IPS-15b (cell line): Measurements from ENCODE around the gene DPP9.
"Not testable (repeated sequence)": the region's sequence is repeated elsewhere in the genome, so short reads cannot be mapped to it uniquely, and the experiment has no call there.

Experiments used
- H3K27me3 ChIP-seq: one replicate; pipeline ENCODE4 v1.6.1; 2013; ENCODE audit warnings: low read length; ENCODE audit not compliant: control insufficient read depth, insufficient read depth
- H3K36me3 ChIP-seq: one replicate; pipeline ENCODE4 v1.6.1; 2013; ENCODE audit warnings: low read length; ENCODE audit not compliant: control insufficient read depth, insufficient read depth
- H3K4me1 ChIP-seq: one replicate; pipeline ENCODE4 v1.6.1; 2013; ENCODE audit warnings: mild to moderate bottlenecking, low read length; ENCODE audit not compliant: control insufficient read depth, insufficient read depth
- H3K4me3 ChIP-seq: one replicate; pipeline ENCODE4 v1.5.1; 2013; ENCODE audit warnings: low read depth, low read length
- H3K9ac ChIP-seq: one replicate; pipeline ENCODE4 v1.6.1; 2013; ENCODE audit warnings: low read depth, mild to moderate bottlenecking, low read length
- H3K9me3 ChIP-seq: one replicate; pipeline ENCODE4 v1.6.1; 2013; ENCODE audit warnings: mild to moderate bottlenecking, low read length; ENCODE audit not compliant: control insufficient read depth, insufficient read depth

DPP9 gene

GRCh38 chr19:4715529-4716221 lies 8.0 kb downstream of the DPP9 start:
- H3K9ac ChIP-seq: no peak overlapping the region
- peaks cover 65% of the 10 kb centered on the region for H3K36me3 ChIP-seq

GRCh38 chr19:4715178-4715528 lies 8.5 kb downstream of the DPP9 start:
- H3K36me3 ChIP-seq: peaks cover 64% of the 10 kb centered on the region
- not testable (repeated sequence) for H3K27me3 ChIP-seq, H3K9me3 ChIP-seq, H3K4me1 ChIP-seq, H3K9ac ChIP-seq, H3K4me3 ChIP-seq

More at GRCh38 chr19:4715529-4716221, 8.0 kb downstream of the DPP9 start:
- Histone ChIP-seq H3K4me1 (no peaks in the 10 kb centered on the region), H3K4me3 (no peak overlapping the region), H3K27me3 (no peaks in the 10 kb centered on the region), H3K9me3 (no peaks in the 10 kb centered on the region)

DNA sequence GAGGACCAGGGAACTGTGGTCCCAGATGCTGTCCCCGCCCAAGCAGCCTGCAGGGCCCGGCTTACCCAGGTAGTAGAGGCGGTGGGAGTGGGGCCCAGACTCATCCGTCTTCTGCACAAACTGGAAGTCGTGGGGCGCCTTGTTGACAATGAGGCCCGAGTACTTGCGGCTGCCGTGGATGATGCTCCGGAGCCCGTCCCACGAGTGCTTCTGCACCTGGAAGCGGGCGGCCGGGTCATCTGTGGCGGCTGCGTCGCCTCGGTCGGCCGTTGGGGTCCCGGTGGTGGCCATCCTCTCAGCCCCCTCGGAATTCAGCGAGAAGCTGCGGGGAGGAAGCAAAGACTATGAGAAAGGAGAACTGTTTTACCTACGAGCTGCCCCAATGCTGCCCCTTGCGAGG lies 9.6 kb downstream of the DPP9 start:
- Histone ChIP-seq H3K36me3 (peaks cover 62% of the 10 kb centered on the region), H3K27me3 (no peaks in the 10 kb centered on the region), H3K9me3 (no peaks in the 10 kb centered on the region), H3K9ac (no peak overlapping the region), H3K4me1 (no peaks in the 10 kb centered on the region), H3K4me3 (no peak overlapping the region)

DNA sequence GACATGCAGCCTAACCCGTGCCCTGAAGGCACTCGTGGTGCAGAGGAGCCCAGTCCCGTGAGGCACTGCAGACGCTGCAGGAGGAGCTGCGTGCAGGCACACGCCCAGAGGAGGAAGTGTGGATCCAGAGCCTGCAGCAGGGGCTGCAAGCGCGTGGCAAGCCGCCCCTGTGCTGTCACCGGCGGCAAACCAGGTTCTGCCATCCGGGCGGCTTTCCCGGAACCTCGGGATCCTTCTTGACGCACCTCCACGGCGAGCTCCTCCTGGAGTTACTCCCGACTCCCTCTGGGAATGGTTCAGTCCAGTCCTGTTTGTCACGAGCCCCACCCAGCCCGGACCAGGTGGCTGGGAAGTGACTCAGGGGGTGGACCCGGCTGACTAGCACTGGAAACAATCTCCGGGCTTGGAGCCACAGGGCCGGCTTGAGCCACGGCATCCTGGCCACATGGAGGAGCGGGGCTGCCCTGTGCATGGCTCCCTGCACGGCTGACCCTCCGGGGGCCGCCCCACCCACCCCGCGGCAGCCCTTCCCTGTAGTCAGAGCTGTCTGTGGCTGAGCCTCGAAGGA lies 10.2 kb downstream of the DPP9 start:
- Histone ChIP-seq H3K9me3 (no peaks in the 10 kb centered on the region), H3K9ac (no peak overlapping the region), H3K27me3 (no peaks in the 10 kb centered on the region), H3K4me3 (no peak overlapping the region), H3K36me3 (peaks cover 57% of the 10 kb centered on the region), H3K4me1 (no peaks in the 10 kb centered on the region)

GRCh38 chr19:4712771-4713170 lies 10.9 kb downstream of the DPP9 start:
- Histone ChIP-seq H3K27me3 (no peaks in the 10 kb centered on the region), H3K9me3 (no peaks in the 10 kb centered on the region), H3K4me1 (no peaks in the 10 kb centered on the region), H3K36me3 (peaks cover 51% of the 10 kb centered on the region), H3K4me3 (no peak overlapping the region), H3K9ac (no peak overlapping the region)

DNA sequence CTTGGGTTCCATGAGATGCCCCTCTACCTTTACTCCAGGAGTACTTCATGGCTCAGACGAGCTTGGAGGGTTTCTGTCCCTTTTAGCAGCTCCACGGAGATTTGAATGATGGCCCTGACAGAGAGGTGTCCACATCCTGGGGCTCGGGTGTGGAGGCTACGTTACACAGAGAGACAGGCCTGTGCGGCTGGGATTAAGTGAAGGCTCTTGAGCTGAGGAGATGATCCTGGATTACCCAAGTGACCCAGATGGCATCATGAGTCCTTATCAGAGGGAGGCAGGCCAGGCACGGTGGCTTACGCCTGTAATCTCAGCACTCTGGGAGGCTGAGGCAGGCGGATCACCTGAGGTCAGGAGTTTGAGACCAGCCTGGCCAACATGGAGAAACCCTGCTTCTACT lies 12.4 kb downstream of the DPP9 start:
- Histone ChIP-seq H3K27me3 (no peaks in the 10 kb centered on the region), H3K9ac (no peak overlapping the region), H3K9me3 (no peaks in the 10 kb centered on the region), H3K4me3 (no peak overlapping the region), H3K36me3 (peaks cover 43% of the 10 kb centered on the region), H3K4me1 (no peaks in the 10 kb centered on the region)

GRCh38 chr19:4710281-4710600 lies 13.4 kb downstream of the DPP9 start:
- Histone ChIP-seq H3K9me3 (no peaks in the 10 kb centered on the region), H3K9ac (no peak overlapping the region), H3K36me3 (peaks cover 36% of the 10 kb centered on the region), H3K4me1 (no peaks in the 10 kb centered on the region), H3K4me3 (no peak overlapping the region), H3K27me3 (no peaks in the 10 kb centered on the region)

DNA sequence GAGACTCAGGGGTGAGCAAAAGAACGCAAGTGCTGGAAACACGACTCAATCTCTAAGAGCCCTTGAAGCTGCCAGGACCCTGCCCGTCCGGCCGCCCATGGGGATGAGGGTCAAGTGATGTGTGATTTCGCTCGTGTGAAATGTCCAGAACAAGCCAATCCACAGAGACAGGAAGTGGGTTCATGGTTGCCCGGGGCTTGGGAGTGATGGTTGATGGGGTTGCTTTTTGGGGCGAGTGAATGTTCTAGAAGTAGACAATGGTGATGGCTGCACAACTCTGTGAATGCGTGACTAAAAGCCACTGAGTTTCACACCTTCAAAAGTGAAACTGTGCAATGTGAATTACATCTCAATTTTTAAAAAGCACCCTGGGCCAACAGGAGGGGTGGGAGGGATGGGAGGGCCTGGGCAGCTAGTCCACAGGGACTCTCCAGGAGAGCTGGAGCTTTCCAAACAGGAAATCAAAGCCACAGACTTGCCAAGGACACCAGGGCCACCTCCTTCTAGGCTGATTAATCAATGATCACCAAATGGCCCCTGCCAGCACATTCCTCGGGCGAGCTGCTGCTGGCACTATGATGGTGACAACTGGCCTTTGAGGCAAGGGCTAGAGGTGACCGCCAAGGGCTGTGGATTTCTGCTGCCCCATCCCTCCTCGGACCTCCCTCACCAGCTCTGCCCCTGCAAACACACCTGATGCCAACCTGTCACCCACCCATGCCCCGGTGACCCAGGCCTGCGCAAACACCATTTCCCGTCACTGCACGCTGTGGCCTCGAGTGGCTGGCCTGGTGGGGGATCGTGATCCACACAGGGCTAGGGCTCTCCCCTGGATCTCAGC lies 14.0 kb downstream of the DPP9 start:
- H3K36me3 ChIP-seq: peaks cover 33% of the 10 kb centered on the region
- H3K9ac ChIP-seq: peak overlapping the region; percentile 37

GRCh38 chr19:4707956-4708650 lies 15.5 kb downstream of the DPP9 start:
- H3K9ac ChIP-seq: no peak overlapping the region
- no peaks in the 10 kb centered on the region for H3K9me3 ChIP-seq
- H3K36me3 ChIP-seq: peaks cover 28% of the 10 kb centered on the region
- H3K4me1 ChIP-seq: no peaks in the 10 kb centered on the region
- H3K4me3 ChIP-seq: no peak overlapping the region
- H3K27me3 ChIP-seq: no peaks in the 10 kb centered on the region

More for the DNA sequence above, 14.0 kb downstream of the DPP9 start:
- Histone ChIP-seq H3K27me3 (no peaks in the 10 kb centered on the region), H3K4me1 (no peaks in the 10 kb centered on the region), H3K9me3 (no peaks in the 10 kb centered on the region), H3K4me3 (no peak overlapping the region)

- peaks cover 28% of the 10 kb centered on the region for H3K36me3 ChIP-seq
- no peak overlapping the region for H3K4me3 ChIP-seq
- H3K4me1 ChIP-seq: no peaks in the 10 kb centered on the region
- no peak overlapping the region for H3K9ac ChIP-seq
- no peaks in the 10 kb centered on the region for H3K27me3 ChIP-seq
- no peaks in the 10 kb centered on the region for H3K9me3 ChIP-seq
Observed at GRCh38 chr19:4707322-4707721, 16.3 kb downstream of the DPP9 start.

DNA sequence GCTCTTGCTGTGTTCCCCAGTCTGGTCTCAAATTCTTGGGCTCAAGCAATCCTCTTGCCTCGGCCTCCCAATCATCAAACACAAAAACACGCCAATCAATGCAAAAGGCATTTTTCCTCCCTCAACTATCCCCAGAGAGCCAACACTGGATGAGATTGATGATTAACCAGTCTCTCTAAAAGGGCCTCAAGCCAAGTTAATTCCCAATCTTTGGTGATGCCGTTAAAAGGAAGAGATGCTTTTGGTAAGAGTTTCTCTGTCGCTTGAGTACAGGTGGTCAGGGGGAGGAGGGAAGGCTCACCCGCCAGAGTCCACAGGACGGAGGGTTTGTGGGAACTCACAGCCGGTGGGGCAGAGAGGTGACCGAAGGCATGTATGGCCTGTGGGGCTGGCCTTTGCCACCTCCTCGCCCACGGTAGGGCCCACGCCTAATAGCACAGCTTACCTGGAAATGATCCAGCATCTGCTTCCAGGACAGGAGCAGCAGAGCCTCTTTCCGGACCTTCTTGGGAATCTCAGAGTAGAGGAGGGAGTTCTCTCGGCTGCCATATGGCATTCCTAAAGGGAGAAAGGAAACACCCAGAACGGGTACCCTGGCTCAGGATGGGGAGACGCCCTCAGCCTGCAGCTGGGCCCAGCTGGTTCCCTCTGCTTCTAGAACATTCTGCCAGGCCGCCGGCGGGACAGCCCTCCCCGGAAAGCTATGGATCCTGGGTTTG lies 18.1 kb downstream of the DPP9 start:
- H3K27me3 ChIP-seq: no peaks in the 10 kb centered on the region
- H3K9me3 ChIP-seq: no peaks in the 10 kb centered on the region
- no peaks in the 10 kb centered on the region for H3K4me1 ChIP-seq
- no peak overlapping the region for H3K9ac ChIP-seq
- no peak overlapping the region for H3K4me3 ChIP-seq
- H3K36me3 ChIP-seq: peaks cover 35% of the 10 kb centered on the region
